GM10266 (cell line): ENCODE results near the gene PHYHIPL.

Experiments used
- DNase-seq: peaks from one replicate; pipeline ENCODE4 v3.0.0; 2012; ENCODE audit errors: extremely low spot score
- CTCF ChIP-seq: IDR thresholded peaks from 2 replicates; pipeline ENCODE4 v1.5.1; 2012; ENCODE audit warnings: mild to moderate bottlenecking, low read depth; ENCODE audit not compliant: control insufficient read depth, insufficient read depth; ENCODE audit errors: missing control alignments

Gene PHYHIPL

GRCh38 chr10:59255463-59255862 is 79.0 kb downstream of the PHYHIPL start:
- no peak for DNase-seq
- no peak for TF ChIP-seq CTCF

GRCh38 chr10:59257224-59257623 is 80.8 kb downstream of the PHYHIPL start:
- no peak for DNase-seq
- TF ChIP-seq CTCF: no peak

GRCh38 chr10:59258890-59259289 is 82.4 kb downstream of the PHYHIPL start:
- DNase-seq: no peak
- TF ChIP-seq CTCF: no peak

GRCh38 chr10:59265141-59265540 is 88.7 kb downstream of the PHYHIPL start:
- no peak for TF ChIP-seq CTCF
- DNase-seq: no peak

- no peak for TF ChIP-seq CTCF
- no peak for DNase-seq
Measured at GRCh38 chr10:59266321-59266720, 89.9 kb downstream of the PHYHIPL start.

- DNase-seq: no peak
- TF ChIP-seq CTCF: no peak
Measured at GRCh38 chr10:59268460-59268859, 92.0 kb downstream of the PHYHIPL start.

GRCh38 chr10:59269651-59270050 is 93.2 kb downstream of the PHYHIPL start:
- TF ChIP-seq CTCF: no peak

More at GRCh38 chr10:59269651-59270050, 93.2 kb downstream of the PHYHIPL start:
- DNase-seq: no peak
